ENCODE measurements around the gene OR11A1. TPM values are rescaled to one million over a fixed set of nuclear protein-coding genes. Genes with fewer than 3 reads are reported as not detected.
"Not testable (repeated sequence)": the region's sequence is repeated elsewhere in the genome, so short reads cannot be mapped to it uniquely, and the experiment has no call there.

OR11A1 gene
- total RNA-seq, 1 donor = not detected

- no peak overlapping the region for H3K4me3 ChIP-seq (ENCODE audit: low read depth, low read length)
- DNase-seq (ENCODE audit: low read depth) = no peak
- TF ChIP-seq CTCF (IDR thresholded peaks at IDR 0.05; ENCODE audit: insufficient read depth, low read length) = no peak
These were observed 9.2 kb downstream of the OR11A1 start for GRCh38 chr6:29447670-29448069.

- not testable (repeated sequence) for DNase-seq (ENCODE audit: low read depth); H3K4me3 ChIP-seq (ENCODE audit: low read depth, low read length)
These were observed 12.8 kb downstream of the OR11A1 start for GRCh38 chr6:29444031-29444430.

GRCh38 chr6:29442719-29443118, 14.2 kb downstream of the OR11A1 start:
- no peak for TF ChIP-seq CTCF (IDR thresholded peaks at IDR 0.05; ENCODE audit: insufficient read depth, low read length)
- DNase-seq (ENCODE audit: low read depth) = no peak
- H3K4me3 ChIP-seq (ENCODE audit: low read depth, low read length) = no peak overlapping the region

GRCh38 chr6:29439006-29439405, 17.9 kb downstream of the OR11A1 start, which contains the start of gene OR10C1:
Gene OR10C1, plus strand, starts transcription at chr6:29439306. Its CDS starts 710 bp downstream, at chr6:29440016.
- no peak for DNase-seq (ENCODE audit: low read depth)
- no peak within 1 kb of the TSS for H3K4me3 ChIP-seq (ENCODE audit: low read depth, low read length)
- TF ChIP-seq CTCF (IDR thresholded peaks at IDR 0.05; ENCODE audit: insufficient read depth, low read length) = no peak

- not testable (repeated sequence) for DNase-seq (ENCODE audit: low read depth); H3K4me3 ChIP-seq (ENCODE audit: low read depth, low read length)
These were observed 20.1 kb downstream of the OR11A1 start for GRCh38 chr6:29436730-29437129.

- no peak overlapping the region for H3K4me3 ChIP-seq (ENCODE audit: low read depth, low read length)
- no peak for TF ChIP-seq CTCF (IDR thresholded peaks at IDR 0.05; ENCODE audit: insufficient read depth, low read length)
- DNase-seq (ENCODE audit: low read depth) = no peak
These were observed 30.2 kb downstream of the OR11A1 start for GRCh38 chr6:29426654-29427053.

GRCh38 chr6:29425075-29425474, 31.8 kb downstream of the OR11A1 start:
- DNase-seq (ENCODE audit: low read depth) = no peak
- no peak for TF ChIP-seq CTCF (IDR thresholded peaks at IDR 0.05; ENCODE audit: insufficient read depth, low read length)
- H3K4me3 ChIP-seq (ENCODE audit: low read depth, low read length) = no peak overlapping the region

GRCh38 chr6:29424575-29424974, 32.3 kb downstream of the OR11A1 start:
- no peak for DNase-seq (ENCODE audit: low read depth)
- no peak overlapping the region for H3K4me3 ChIP-seq (ENCODE audit: low read depth, low read length)
- no peak for TF ChIP-seq CTCF (IDR thresholded peaks at IDR 0.05; ENCODE audit: insufficient read depth, low read length)

All from fibroblast of the aortic adventitia (primary cell).